ENCODE results near the gene RBFOX2. TPM values are rescaled to one million over a fixed set of nuclear protein-coding genes. Genes with fewer than 3 reads are reported as not detected.

Gene RBFOX2
- total and polyA plus RNA-seq, 12 donors: 15.7 to 86.6 (median 69.8) TPM

DNA sequence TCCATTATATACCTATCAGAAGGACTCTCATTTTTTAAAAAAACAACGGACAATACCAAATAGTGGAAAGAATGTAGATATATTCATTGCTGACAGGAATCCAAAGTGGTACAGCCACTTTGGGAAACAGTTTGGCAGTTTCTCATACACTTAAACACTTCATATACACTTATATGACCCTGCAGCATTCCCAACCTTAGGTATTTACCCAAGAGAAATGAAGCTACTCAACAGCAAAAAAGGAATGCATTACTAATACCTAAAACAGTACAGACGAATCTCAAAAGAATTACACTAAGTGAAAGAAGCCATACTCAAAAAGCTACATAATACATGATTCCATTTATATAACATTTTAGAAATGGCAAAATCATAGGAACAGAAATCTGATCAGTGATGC, 51.5 kb downstream of the RBFOX2 start:
- Histone ChIP-seq H3K9me3 (replicated peaks in 1 of 3) (no peaks in the 10 kb centered on the region), H3K27ac (no peak overlapping the region), H3K27me3 (no peaks in the 10 kb centered on the region), H3K4me3 (no peak overlapping the region), H3K36me3 (replicated peaks in 1 of 2) (no peaks in the 10 kb centered on the region), H3K4me1 (replicated peaks in 1 of 2) (peaks cover 9 to 37% of the 10 kb centered on the region in 2 donors)
- intact Hi-C loops (cut with DNase I): no loop called here
- DNase-seq: no peak
- WGBS, 4 donors: 79 to 87% (median 83%) methylated on average over 2 of the region's 2 CpGs
- no peak for TF ChIP-seq CTCF (IDR thresholded peaks at IDR 0.05)
- no peak for TF ChIP-seq POLR2A (IDR thresholded peaks at IDR 0.05)

DNA sequence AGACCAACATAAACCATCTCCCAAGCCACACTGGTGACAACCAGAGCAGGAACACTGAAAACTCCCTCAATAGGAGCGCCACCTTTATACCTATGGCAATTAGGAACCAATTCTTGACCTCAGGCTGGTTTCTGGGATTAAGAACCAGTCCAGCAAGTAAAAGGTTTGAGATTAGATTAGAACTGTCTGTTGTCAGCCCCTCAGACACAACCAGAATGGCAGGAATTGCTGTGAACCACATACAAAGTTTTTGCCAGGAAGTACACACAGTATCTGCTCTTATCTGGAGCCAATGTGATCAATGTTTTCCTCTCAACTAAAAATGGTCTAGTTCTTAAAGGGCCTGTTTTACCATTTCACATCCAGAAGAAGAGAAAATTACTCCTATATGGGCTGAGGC, 55.2 kb downstream of the RBFOX2 start:
- DNase-seq: no peak
- Histone ChIP-seq H3K27ac (peak overlapping the region in 2 of 5 donors; percentile 52 to 62), H3K27me3 (no peaks in the 10 kb centered on the region), H3K9me3 (replicated peaks in 1 of 3) (no peaks in the 10 kb centered on the region), H3K4me1 (replicated peaks in 1 of 2) (peaks cover 4 to 45% of the 10 kb centered on the region in 2 donors), H3K36me3 (replicated peaks in 1 of 2) (no peaks in the 10 kb centered on the region), H3K4me3 (peak overlapping the region in 1 of 4 donors; percentile 3)
- intact Hi-C loops (cut with DNase I): no loop called here
- WGBS, 4 donors: 92 to 100% (median 95%) methylated on average over 1 of the region's 1 CpG
- TF ChIP-seq CTCF (IDR thresholded peaks at IDR 0.05) (no peak), POLR2A (IDR thresholded peaks at IDR 0.05) (no peak)

GRCh38 chr22:35972559-35972958, 56.1 kb downstream of the RBFOX2 start:
- Histone ChIP-seq H3K27ac (no peak overlapping the region), H3K4me1 (replicated peaks in 1 of 2) (peaks cover 4 to 54% of the 10 kb centered on the region in 2 donors), H3K27me3 (no peaks in the 10 kb centered on the region), H3K36me3 (replicated peaks in 1 of 2) (no peaks in the 10 kb centered on the region), H3K4me3 (no peak overlapping the region), H3K9me3 (replicated peaks in 1 of 3) (no peaks in the 10 kb centered on the region)
- WGBS, 4 donors: 75 to 81% (median 78%) methylated on average over 1 of the region's 1 CpG
- intact Hi-C loops (cut with DNase I): no loop called here
- DNase-seq: no peak
- TF ChIP-seq CTCF (IDR thresholded peaks at IDR 0.05) (no peak), POLR2A (IDR thresholded peaks at IDR 0.05) (no peak)

DNA sequence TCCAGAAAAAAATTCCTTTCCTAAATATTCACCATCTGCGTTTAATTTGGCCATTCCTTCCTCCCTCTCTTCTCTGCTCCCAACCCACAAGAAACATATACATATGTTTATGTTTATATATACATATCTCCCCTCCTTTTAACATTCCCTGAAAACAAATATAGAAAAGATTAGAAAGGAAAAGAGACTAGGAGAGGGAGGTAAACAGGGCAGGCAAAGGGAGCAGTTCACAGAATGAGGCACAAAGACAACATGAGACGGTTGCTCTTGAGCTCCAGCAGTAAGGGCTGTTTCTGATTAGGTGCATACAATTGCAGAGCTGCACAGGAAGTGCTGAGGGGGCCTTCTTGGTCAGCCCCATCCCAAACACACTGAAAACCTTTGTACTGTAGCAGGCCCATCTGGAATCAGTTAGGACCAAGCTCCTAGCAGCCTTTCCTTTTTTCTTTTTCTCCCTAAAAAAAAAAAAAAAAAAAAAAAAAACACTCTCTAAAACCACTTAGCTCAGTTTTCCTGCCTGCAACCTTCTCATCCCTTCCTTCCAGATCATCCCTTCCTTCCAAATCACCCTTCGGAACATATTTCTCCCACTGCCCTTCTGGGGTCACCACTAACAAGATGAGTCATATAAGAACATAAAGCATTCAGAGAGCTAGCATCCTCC, 57.0 kb downstream of the RBFOX2 start:
- Histone ChIP-seq H3K4me3 (no peak overlapping the region), H3K36me3 (replicated peaks in 1 of 2) (no peaks in the 10 kb centered on the region), H3K27me3 (no peaks in the 10 kb centered on the region), H3K4me1 (replicated peaks in 1 of 2) (peaks cover 4 to 61% of the 10 kb centered on the region in 2 donors), H3K9me3 (replicated peaks in 1 of 3) (no peaks in the 10 kb centered on the region), H3K27ac (peak overlapping the region in 1 of 5 donors; percentile 48)
- intact Hi-C loops (cut with DNase I): no loop called here
- TF ChIP-seq CTCF (IDR thresholded peaks at IDR 0.05): no peak
- no peak for TF ChIP-seq POLR2A (IDR thresholded peaks at IDR 0.05)
- 56 to 71% (median 62%) methylated on average over 3 of the region's 3 CpGs for WGBS, 4 donors
- no peak for DNase-seq

Data from adrenal gland (tissue), 12 donors.